ENCODE results near the gene FOCAD.

DNA sequence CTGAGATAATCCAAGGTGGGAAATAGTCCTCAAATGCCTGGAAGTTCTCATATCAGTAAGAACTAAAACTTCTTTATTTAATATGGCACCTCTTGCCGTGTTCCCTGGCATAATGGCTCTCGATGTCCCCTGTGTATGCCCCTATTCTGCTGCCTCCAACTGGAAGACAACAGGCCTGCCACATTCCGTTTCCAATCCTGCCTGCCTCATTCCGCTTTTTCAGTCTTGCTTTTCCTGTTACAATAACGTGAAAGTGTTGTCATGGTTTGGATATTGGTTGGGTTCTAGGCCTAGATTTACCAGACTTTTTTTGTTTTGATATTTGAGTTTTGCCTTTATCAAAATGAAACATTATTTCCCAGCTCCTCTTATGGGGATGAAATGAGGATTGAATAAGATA lies 98.2 kb downstream of the FOCAD start:
- TF ChIP-seq, protein P1, sequence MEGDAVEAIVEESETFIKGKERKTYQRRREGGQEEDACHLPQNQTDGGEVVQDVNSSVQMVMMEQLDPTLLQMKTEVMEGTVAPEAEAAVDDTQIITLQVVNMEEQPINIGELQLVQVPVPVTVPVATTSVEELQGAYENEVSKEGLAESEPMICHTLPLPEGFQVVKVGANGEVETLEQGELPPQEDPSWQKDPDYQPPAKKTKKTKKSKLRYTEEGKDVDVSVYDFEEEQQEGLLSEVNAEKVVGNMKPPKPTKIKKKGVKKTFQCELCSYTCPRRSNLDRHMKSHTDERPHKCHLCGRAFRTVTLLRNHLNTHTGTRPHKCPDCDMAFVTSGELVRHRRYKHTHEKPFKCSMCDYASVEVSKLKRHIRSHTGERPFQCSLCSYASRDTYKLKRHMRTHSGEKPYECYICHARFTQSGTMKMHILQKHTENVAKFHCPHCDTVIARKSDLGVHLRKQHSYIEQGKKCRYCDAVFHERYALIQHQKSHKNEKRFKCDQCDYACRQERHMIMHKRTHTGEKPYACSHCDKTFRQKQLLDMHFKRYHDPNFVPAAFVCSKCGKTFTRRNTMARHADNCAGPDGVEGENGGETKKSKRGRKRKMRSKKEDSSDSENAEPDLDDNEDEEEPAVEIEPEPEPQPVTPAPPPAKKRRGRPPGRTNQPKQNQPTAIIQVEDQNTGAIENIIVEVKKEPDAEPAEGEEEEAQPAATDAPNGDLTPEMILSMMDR (conservative IDR thresholded peaks at IDR 0.05; ENCODE audit: low read depth, low read length): no peak
- TF ChIP-seq EZH2 (IDR thresholded peaks at IDR 0.05; ENCODE audit: low read length, unreplicated experiment): no peak

Measured in PC-3 (cell line).